ENCODE data around the gene PSMB10. TPM values are rescaled to one million over a fixed set of nuclear protein-coding genes. Genes with fewer than 3 reads are reported as not detected.

The PSMB10 gene
- total and polyA plus RNA-seq, 2 experiments from 2014 or later: 26.7 to 53.2 TPM

GRCh38 chr16:67930191-67930590 is 6.5 kb downstream of the PSMB10 start:
- Histone ChIP-seq H3K4me3 (no peak overlapping the region), H3K27me3 (no peaks in the 10 kb centered on the region), H3K36me3 (peaks cover 11% of the 10 kb centered on the region), H3K9me3 (ENCODE audit: low read depth) (no peaks in the 10 kb centered on the region), H3K4me1 (ENCODE audit: low read depth) (peaks cover 5% of the 10 kb centered on the region), H3K27ac (no peak overlapping the region)
- no peak for DNase-seq (ENCODE audit: low read depth in 1 of 2, low spot score in 1 of 2)
- TF ChIP-seq CTCF (IDR thresholded peaks at IDR 0.05; ENCODE audit: low read depth, low read length): no peak

DNA sequence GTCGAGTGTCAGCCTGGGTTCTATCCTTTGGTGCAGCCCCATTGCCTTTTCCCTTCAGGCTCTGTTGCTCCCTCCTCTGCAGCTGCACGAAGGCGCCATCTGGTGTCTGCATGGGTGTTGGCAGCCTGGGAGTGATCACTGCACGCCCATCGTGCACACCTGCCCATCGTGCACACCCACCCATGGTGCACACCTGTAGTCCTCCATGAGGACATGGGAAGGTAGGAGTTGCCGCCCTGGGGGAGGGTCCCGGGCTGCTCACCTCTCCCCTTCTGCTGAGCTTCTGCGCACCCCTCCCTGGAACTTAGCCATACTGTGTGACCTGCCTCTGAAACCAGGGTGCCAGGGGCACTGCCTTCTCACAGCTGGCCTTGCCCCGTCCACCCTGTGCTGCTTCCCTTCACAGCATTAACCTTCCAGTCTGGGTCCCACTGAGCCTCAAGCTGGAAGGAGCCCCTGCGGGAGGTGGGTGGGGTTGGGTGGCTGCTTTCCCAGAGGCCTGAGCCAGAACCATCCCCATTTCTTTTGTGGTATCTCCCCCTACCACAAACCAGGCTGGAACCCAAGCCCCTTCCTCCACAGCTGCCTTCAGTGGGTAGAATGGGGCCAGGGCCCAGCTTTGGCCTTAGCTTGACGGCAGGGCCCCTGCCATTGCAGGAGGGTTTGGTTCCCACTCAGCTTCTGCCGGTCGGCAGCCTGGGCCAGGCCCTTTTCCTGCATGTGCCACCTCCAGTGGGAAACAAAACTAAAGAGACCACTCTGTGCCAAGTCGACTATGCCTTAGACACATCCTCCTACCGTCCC is 7.9 kb downstream of the PSMB10 start:
- H3K36me3 ChIP-seq: peaks cover 11% of the 10 kb centered on the region
- no peak overlapping the region for H3K27ac ChIP-seq
- peak; percentile 91 for TF ChIP-seq CTCF (IDR thresholded peaks at IDR 0.05; ENCODE audit: low read depth, low read length)
- peak; percentile 70 for DNase-seq (ENCODE audit: low read depth in 1 of 2, low spot score in 1 of 2)
- H3K27me3 ChIP-seq: no peaks in the 10 kb centered on the region
- no peaks in the 10 kb centered on the region for H3K9me3 ChIP-seq (ENCODE audit: low read depth)
- H3K4me1 ChIP-seq (ENCODE audit: low read depth): peaks cover 8% of the 10 kb centered on the region
- H3K4me3 ChIP-seq: no peak overlapping the region

- H3K36me3 ChIP-seq: peaks cover 11% of the 10 kb centered on the region
- no peak for TF ChIP-seq CTCF (IDR thresholded peaks at IDR 0.05; ENCODE audit: low read depth, low read length)
- no peak overlapping the region for H3K4me3 ChIP-seq
- H3K27me3 ChIP-seq: no peaks in the 10 kb centered on the region
- H3K4me1 ChIP-seq (ENCODE audit: low read depth): peaks cover 14% of the 10 kb centered on the region
- no peaks in the 10 kb centered on the region for H3K9me3 ChIP-seq (ENCODE audit: low read depth)
- no peak overlapping the region for H3K27ac ChIP-seq
- no peak for DNase-seq (ENCODE audit: low read depth in 1 of 2, low spot score in 1 of 2)
Measured at GRCh38 chr16:67928147-67928546, 8.5 kb downstream of the PSMB10 start.

DNA sequence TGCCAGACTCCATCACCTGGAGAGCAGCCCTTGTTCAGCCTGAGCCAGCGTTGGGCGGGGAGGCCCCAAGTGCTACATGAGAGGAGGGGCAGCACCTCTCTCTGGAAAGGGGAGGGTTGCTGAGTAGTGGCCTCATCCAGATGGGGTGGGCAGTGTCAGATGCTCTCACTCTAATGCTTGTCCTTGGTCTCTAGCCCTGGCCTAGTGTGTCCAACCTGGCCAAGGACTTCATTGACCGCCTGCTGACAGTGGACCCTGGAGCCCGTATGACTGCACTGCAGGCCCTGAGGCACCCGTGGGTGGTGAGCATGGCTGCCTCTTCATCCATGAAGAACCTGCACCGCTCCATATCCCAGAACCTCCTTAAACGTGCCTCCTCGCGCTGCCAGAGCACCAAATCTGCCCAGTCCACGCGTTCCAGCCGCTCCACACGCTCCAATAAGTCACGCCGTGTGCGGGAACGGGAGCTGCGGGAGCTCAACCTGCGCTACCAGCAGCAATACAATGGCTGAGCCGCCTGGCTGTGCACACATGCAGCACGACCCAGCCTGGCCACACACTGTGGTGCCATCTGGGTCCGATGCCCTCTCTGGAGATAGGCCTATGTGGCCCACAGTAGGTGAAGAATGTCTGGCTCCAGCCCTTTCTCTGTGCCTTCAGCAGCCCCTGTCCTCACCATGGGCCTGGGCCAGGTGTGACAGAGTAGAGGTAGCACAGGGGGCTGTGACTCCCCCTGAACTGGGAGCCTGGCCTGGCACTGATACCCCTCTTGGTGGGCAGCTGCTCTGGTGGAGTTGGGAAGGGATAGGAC is 9.3 kb downstream of the PSMB10 start:
- H3K36me3 ChIP-seq: peaks cover 11% of the 10 kb centered on the region
- peaks cover 22% of the 10 kb centered on the region for H3K4me1 ChIP-seq (ENCODE audit: low read depth)
- no peaks in the 10 kb centered on the region for H3K27me3 ChIP-seq
- TF ChIP-seq CTCF (IDR thresholded peaks at IDR 0.05; ENCODE audit: low read depth, low read length): no peak
- H3K4me3 ChIP-seq: no peak overlapping the region
- no peak overlapping the region for H3K27ac ChIP-seq
- no peaks in the 10 kb centered on the region for H3K9me3 ChIP-seq (ENCODE audit: low read depth)
- DNase-seq (ENCODE audit: low read depth in 1 of 2, low spot score in 1 of 2): no peak

GRCh38 chr16:67926181-67926750 is 10.4 kb downstream of the PSMB10 start:
- H3K27me3 ChIP-seq: no peaks in the 10 kb centered on the region
- no peak for TF ChIP-seq CTCF (IDR thresholded peaks at IDR 0.05; ENCODE audit: low read depth, low read length)
- no peaks in the 10 kb centered on the region for H3K9me3 ChIP-seq (ENCODE audit: low read depth)
- peaks cover 11% of the 10 kb centered on the region for H3K36me3 ChIP-seq
- H3K4me1 ChIP-seq (ENCODE audit: low read depth): peaks cover 32% of the 10 kb centered on the region
- no peak overlapping the region for H3K4me3 ChIP-seq
- H3K27ac ChIP-seq: no peak overlapping the region
- no peak for DNase-seq (ENCODE audit: low read depth in 1 of 2, low spot score in 1 of 2)
